HG02943 (cell line): Measurements from ENCODE around the gene CAMKMT.
"Not testable (repeated sequence)": the region's sequence is repeated elsewhere in the genome, so short reads cannot be mapped to it uniquely, and the experiment has no call there.

Experiments used
- ATAC-seq: cut with Tn5 transposase; IDR thresholded peaks from one replicate; pipeline ENCODE4 v1.9.1; 2021; ENCODE audit warnings: mild to moderate bottlenecking, low read depth, moderate library complexity; ENCODE audit not compliant: unreplicated experiment

Gene CAMKMT

GRCh38 chr2:44579115-44579836 is 217.5 kb downstream of the CAMKMT start:
- no peak for ATAC-seq

- no peak for ATAC-seq
These were observed 218.1 kb downstream of the CAMKMT start for GRCh38 chr2:44579837-44580230.

GRCh38 chr2:44580875-44581515 is 219.2 kb downstream of the CAMKMT start:
- no peak for ATAC-seq

GRCh38 chr2:44582363-44583008 is 220.7 kb downstream of the CAMKMT start:
- ATAC-seq, result no peak

- not testable (repeated sequence) for ATAC-seq
These were observed 233.9 kb downstream of the CAMKMT start for GRCh38 chr2:44595615-44596014.

- ATAC-seq, result no peak
These were observed 235.0 kb downstream of the CAMKMT start for GRCh38 chr2:44596537-44597320.

GRCh38 chr2:44598330-44599119 is 236.8 kb downstream of the CAMKMT start:
- no peak for ATAC-seq

- ATAC-seq, result no peak
These were observed 237.4 kb downstream of the CAMKMT start for GRCh38 chr2:44599130-44599529.

- no peak for ATAC-seq
These were observed 240.7 kb downstream of the CAMKMT start for GRCh38 chr2:44602446-44602845.

- ATAC-seq, result no peak
These were observed 243.8 kb downstream of the CAMKMT start for GRCh38 chr2:44605511-44605910.

GRCh38 chr2:44612276-44612675 is 250.5 kb downstream of the CAMKMT start:
- ATAC-seq, result no peak

GRCh38 chr2:44614940-44615339 is 253.2 kb downstream of the CAMKMT start:
- ATAC-seq, result no peak

- ATAC-seq, result no peak
These were observed 254.3 kb downstream of the CAMKMT start for GRCh38 chr2:44615950-44616518.

- no peak for ATAC-seq
These were observed 255.0 kb downstream of the CAMKMT start for GRCh38 chr2:44616667-44617155.

- ATAC-seq, result no peak
These were observed 256.7 kb downstream of the CAMKMT start for GRCh38 chr2:44618251-44619023.

GRCh38 chr2:44620189-44620990 is 258.6 kb downstream of the CAMKMT start:
- ATAC-seq, result no peak

GRCh38 chr2:44623622-44624351 is 262.0 kb downstream of the CAMKMT start:
- no peak for ATAC-seq
